Neural cell (in vitro differentiated cells): Measurements from ENCODE around the gene SMAD7.

Source experiments
- CTCF ChIP-seq: fragments of 450-650 bp; IDR thresholded peaks from 2 replicates; pipeline ENCODE4 v1.5.1; 2014; ENCODE audit warnings: antibody characterized with exemption, mild to moderate bottlenecking, moderate library complexity; ENCODE audit not compliant: poor library complexity, severe bottlenecking
- EP300 ChIP-seq: fragments of 450-650 bp; conservative IDR thresholded peaks from 2 replicates; pipeline ENCODE4 v1.6.1; 2014; ENCODE audit warnings: antibody characterized with exemption, mild to moderate bottlenecking, moderate library complexity; ENCODE audit not compliant: poor library complexity, severe bottlenecking
- EZH2 ChIP-seq: fragments of 200-600, 300-800 bp; shearing (Covaris generic), sonication (generic); IDR thresholded peaks from 2 replicates; pipeline ENCODE4 v1.6.1; 2014; ENCODE audit warnings: antibody characterized with exemption, low read length, borderline replicate concordance, mild to moderate bottlenecking; ENCODE audit not compliant: insufficient read depth, poor library complexity, severe bottlenecking
- MXI1 ChIP-seq: fragments of 450-650 bp; conservative IDR thresholded peaks from 2 replicates; pipeline ENCODE4 v1.6.1; 2014; ENCODE audit warnings: antibody characterized with exemption, mild to moderate bottlenecking; ENCODE audit not compliant: poor library complexity, severe bottlenecking
- POLR2AphosphoS5 ChIP-seq: IDR thresholded peaks from 2 replicates; pipeline ENCODE4 v1.6.1; 2012
- RAD21 ChIP-seq: fragments of 450-650 bp; conservative IDR thresholded peaks from 2 replicates; pipeline ENCODE4 v1.6.1; 2014; ENCODE audit warnings: antibody characterized with exemption, mild to moderate bottlenecking, moderate library complexity
- REST ChIP-seq: IDR thresholded peaks from 2 replicates; pipeline ENCODE4 v1.6.1; 2012; ENCODE audit warnings: borderline replicate concordance
- SMC3 ChIP-seq: fragments of 450-650 bp; conservative IDR thresholded peaks from 2 replicates; pipeline ENCODE4 v1.6.1; 2014; ENCODE audit warnings: antibody characterized with exemption, mild to moderate bottlenecking, moderate library complexity; ENCODE audit not compliant: poor library complexity
- TAF1 ChIP-seq: IDR thresholded peaks from 2 replicates; pipeline ENCODE4 v1.6.1; 2012; ENCODE audit warnings: low read depth

GRCh38 chr18:48888773-48889080 lies 62.0 kb downstream of the SMAD7 start:
- TF ChIP-seq CTCF (no peak), REST (no peak), EZH2 (no peak), POLR2AphosphoS5 (no peak), EP300 (no peak), SMC3 (no peak), TAF1 (no peak), MXI1 (no peak), RAD21 (no peak)
